ENCODE data around the gene PRKAB1.

PRKAB1 gene

DNA sequence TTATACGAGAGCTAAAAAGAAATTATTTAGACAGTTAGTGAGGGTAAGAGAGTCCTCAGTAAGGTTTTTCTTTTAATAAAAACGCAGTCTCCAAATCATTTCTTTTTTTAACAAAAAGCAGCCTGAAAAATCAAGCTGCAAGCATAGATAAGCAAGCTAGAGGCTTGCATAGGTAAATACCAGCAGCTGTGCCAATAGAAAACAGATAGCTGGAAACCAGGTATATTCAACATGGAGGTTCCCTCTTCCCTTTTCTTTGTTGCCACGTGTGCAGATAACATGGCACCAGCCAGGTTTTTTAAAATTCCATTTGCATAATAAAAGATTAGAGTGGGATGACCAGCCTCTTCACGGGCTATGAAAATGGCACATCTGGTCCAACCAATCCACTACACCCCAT, 6.1 kb upstream of the PRKAB1 start:
- DNase-seq (ENCODE audit: low read depth) = no peak

DNA sequence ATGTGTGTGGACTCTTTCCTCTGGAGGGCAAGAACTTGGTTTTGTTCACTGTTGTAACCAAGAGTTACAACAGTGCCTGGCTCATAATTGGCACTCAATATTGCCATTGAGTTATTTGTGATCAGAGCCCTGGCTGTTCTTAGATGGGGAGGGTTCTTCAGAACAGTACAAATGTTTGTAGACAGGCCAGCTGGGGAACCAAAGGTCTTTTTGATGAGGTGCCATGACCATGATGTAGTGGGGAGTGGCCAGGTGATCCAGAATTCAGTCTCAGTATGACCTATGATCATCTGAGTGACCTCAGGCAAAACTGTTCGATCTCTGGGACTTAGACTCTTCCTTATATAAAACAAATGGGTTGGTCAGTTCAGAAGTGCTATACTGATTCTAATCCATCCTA, 3.3 kb upstream of the PRKAB1 start:
- DNase-seq (ENCODE audit: low read depth) = no peak

DNA sequence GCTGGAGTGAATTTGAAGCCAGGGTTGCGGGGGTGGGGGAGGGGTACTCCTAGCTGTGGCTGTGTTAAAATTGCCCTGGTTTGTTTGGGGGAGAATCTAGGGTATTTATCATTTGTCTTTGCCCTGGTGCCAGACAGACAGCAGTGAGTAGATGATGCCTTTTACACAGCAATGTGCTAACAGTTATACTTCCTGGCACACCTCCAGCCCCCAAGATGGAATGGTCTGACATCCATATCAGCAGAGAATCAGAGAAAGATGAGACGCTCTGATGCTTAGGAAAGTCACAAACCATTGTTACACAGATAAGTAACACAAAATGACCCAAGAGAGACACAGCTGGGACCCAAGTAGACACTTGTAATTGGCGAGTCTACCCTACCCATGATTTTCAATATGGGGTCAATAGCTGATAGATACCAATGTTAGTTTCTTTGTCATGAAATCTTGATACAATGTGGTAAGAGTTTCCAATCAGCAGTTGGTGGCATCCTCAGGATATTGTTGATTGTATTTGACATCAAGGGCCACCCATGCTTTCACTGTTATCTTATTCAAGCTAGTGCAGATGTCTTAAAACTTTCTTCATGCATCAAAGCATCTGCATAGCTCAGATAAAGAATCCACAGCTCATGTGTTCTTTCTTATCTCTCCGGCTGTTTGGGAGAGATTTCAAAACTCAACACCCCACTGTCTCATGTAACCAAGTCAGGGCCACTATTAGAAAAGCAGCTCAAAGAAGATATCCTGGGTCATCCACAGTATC, 2.6 kb upstream of the PRKAB1 start:
- DNase-seq (ENCODE audit: low read depth) = no peak

DNA sequence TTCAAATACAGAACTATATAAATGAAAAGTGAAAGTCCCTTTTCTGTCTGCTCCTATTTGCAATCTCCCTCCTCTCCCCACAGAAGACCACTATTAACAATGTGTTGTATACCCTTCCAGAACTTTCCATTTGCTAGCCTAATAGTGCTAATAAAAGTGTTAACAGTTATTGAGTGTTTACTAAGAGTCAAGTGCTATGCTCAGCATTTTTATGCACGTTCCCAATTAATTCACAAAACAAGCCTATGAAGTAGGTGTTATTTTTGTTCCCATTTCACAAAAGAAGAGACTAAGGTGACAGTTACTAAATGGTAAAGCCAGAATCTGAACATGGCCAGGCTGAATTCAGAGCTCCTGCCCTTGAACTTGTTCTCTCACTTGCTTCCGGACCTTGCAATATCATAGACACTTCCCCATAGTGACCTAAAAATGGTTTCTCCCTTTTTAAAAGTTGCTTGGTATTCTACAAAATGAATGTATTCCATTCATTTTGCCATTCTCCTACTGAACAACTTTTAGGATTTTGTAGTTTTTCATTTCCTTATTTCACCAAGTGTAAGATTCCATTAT, 1.6 kb upstream of the PRKAB1 start:
- no peak for DNase-seq (ENCODE audit: low read depth)

DNA sequence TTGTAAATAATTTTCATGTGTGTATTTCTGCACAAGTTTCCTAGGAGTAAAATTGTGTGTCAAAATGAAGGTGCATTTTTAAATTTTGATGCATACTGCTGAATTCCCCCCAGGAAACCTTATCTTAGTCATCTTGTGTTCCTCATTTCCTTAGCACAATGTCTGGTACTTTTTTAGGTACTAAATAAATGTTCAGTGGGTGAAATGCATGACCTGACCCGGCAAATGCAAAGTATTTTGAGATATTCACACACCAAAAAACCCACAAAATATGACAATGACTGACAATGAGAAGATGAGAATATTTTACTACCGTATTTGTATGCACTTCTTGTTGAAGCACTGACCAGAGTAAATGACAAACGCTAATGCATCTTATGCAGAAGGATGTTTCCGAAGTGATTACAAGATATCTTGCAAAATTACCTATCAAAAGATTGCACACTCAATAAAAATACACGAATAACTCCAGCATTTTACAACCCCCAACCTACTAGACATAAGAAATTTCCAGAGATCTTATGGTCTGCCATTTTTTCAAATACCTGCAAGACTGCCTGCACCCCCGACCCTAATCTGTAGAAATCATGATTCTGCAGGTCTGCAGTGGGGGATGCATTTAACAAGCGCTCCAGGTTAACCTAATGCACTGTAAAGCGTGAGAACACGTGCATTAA, 895 bp upstream of the PRKAB1 start:
- no peak for DNase-seq (ENCODE audit: low read depth)

DNA sequence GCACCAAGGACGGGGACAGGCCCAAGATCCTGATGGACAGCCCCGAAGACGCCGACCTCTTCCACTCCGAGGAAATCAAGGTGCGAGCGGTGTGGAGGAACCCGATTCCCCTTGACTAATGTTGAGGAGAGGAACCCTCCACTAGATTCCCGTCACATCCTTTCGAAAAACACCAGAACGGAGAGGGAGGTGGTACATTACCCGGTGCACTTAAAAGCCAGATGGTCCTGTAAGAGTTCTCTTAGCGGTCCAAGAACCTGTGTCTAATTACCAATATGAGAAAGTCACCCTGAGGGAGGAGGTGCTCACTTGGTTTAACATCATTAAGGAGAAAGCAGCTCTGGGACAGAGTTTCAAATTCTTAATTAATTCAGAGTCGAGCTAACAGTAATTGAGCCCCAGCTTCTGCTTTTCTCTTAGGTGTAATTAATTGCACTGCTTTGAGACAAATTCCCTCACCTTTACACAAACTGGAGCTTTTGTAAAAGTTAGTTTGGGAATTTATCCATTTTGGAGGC, 450 bp downstream of the PRKAB1 start:
- no peak for DNase-seq (ENCODE audit: low read depth)

DNA sequence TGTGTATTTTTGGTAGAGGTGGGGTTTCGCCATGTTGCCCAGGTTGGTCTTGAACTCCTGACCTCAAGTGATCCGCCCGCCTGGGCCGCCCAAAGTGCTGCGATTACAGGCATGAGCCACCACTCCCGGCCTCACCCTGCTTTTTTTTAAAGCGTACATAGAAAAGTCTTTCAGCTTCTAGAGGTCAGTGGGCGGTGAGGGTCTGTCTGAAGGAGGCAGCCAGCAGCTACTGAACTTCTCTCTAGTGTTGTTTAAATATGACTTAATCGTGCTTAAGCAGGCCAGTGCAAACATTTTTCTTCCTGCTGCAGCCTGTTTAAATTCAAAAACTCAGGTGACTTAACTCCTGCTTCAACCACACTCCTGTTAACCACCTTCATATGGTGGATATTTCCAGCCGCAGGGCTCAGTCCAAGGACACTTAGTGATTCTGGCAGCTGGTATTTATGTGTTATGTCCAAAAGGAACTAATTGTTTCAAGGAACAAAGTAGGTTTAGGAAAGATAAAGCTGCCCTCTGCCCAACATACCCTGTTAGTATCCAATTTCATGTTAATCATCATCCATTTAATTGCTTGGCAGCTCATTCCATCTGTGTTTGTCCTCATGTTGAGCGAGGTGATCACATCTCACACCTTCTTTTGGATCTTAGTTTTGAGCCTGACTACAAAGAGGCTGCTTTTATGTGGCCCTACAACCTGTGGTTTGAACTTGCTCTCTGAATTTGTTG, 2.0 kb downstream of the PRKAB1 start:
- no peak for DNase-seq (ENCODE audit: low read depth)

DNA sequence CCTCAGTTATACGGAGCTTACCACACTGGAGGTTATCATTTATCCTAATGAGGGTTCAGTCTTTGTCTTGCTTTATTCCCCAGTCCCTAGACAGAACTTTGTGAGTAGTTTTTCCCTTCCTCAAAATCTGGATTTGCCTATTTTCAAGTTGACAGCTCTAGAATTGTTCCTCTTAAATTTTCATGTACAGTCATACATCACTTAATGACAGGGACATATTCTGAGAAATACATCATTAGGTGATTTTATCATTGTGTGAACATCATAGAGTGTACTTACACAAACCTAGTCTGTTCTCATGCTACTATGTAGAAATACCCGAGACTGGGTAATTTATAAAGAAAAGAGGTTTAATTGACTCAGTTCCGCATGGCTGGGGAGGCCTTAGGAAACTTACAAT, 3.1 kb downstream of the PRKAB1 start:
- no peak for DNase-seq (ENCODE audit: low read depth)

DNA sequence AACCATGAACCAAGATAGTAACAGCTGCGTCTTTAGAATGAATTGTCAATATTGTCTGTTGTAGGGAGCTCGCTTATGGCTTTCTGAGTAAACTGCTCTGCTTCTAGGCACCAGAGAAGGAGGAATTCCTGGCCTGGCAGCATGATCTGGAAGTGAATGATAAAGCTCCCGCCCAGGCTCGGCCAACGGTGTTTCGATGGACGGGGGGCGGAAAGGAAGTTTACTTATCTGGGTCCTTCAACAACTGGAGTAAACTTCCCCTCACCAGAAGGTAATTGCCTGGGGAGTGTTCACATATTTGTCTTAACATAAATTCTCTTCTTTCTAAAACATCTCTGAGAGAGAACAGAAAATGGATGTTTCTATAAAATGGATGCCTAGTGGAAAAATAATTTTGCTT, 4.3 kb downstream of the PRKAB1 start:
- no peak for DNase-seq (ENCODE audit: low read depth)

DNA sequence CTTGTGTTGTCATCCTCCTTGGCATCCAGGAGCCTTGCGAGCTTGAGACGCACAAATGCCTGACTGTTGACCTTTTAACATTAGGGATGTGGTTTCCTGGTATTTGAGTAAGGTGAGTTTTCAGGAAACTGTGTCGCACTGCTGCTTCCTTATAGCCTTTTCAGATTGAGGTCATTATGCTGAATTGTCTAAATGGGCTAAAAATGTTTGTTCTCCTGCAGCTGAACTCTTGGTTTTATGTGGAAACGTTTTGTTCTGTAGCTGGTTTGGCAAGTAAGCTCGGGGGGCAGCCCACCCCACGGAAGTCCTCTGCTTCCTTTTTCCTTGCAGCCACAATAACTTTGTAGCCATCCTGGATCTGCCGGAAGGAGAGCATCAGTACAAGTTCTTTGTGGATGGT, 5.7 kb downstream of the PRKAB1 start:
- DNase-seq (ENCODE audit: low read depth) = no peak

DNA sequence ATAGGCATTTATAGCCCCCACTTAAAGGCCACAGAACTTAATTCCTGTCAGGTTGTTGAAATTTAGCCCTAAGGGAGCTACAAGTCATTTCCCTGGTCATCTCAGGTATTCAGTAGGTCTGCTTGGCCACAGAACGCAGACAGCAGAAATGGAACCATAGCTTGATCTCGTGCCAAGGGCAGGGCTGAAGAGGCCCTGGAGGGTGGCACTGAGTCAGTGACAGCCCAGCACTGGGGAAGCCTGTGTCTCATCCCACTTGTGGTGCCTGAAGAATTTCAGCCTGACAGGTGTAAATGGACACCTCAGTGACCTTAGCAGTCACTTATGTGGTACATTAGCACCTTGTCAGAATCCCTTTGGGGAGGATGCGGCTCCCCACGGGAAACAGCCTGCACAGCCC, 6.6 kb downstream of the PRKAB1 start:
- no peak for DNase-seq (ENCODE audit: low read depth)

DNA sequence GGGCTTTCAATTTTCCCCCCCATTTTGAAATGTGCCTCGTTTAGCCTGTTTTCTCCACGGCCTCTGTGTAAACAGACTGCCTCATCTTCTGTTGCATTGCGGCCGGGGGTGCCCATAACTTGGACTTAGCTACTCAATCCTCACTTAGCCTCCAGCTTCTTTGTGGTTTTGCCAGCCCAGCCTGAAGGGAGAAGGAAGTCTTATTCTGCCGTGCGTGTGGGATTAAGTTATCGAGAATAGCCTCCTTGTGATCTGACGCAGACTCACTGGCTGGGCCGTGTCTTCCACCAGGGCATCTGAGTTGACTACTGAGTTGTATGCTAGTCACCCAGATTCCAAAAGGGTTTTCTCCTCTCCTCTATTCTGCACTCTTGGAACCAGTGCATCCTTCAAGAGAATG, 8.1 kb downstream of the PRKAB1 start:
- DNase-seq (ENCODE audit: low read depth) = no peak

DNA sequence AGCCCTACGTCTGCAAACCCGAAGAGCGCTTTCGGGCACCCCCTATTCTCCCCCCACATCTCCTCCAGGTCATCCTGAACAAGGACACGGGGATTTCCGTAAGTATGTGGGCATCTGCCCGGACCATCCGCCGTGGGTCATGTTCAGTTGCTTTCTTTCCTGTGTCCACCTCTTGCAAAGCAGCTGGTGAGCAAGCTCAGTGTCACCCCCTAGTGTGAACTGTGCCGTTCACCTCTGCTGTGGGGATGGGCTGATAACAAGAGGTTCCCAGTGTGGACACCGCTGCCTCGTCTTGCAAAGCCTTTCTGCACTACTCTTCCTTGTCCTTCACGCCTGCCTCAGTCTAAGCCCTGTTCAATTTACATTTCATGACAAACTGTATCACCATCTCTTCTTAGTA, 8.6 kb downstream of the PRKAB1 start:
- no peak for DNase-seq (ENCODE audit: low read depth)

DNA sequence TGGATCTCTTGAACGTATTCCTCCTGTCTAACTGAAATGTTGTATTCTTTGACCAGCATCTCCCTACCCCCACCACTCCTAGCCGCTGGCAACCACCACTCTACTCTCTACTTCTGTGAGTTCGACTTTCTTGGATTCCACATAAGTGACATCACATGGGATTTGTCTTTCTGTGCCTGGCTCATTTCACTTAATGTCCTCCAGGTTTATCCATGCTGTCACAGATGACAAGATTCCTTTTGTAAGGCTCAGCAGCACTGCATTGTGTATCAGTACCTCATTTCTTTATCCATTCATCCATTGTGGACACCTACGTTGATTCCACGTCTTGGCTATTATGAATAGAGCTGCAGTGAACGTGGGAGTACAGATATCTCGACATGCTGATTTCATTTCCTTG, 10.5 kb downstream of the PRKAB1 start:
- no peak for DNase-seq (ENCODE audit: low read depth)

DNA sequence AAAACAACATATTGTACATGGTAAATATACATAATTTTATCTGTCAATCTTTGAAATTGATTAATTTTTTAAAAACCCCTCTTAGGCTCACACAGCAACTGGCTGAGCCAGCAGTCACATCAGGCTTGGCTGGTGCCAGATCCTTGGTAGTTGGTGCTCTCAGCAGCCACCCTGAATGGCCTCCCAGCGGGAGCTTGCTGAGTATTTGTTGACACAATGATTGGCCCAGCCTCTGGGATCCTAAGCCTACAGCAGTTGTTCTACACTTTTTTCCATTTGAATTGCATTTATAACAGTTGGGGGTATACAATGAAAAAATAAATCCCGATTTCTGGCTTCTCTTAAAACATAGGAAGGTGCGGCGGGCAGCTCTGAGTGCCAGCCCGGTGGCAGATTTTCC, 11.1 kb downstream of the PRKAB1 start:
- DNase-seq (ENCODE audit: low read depth) = no peak

DNA sequence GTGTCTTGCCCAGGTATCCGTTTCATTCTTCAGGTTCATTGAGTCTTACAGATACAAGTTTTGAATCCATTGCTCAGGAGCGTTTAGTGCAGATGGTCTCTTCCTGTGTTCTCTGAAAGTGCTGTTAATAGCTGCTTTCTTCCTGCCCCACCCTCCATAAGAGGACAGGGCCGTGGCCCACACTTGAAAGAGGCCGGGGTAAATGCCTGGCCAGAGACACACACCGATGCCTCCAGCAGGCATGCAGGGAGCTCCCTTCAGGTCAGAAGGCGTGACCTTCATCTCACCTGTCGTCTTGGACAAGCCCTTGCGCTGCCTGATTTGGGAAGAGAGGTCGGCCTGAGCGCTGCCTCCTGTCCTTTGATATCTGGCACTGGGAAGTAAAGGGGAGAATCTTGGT, 11.6 kb downstream of the PRKAB1 start:
- no peak for DNase-seq (ENCODE audit: low read depth)

DNA sequence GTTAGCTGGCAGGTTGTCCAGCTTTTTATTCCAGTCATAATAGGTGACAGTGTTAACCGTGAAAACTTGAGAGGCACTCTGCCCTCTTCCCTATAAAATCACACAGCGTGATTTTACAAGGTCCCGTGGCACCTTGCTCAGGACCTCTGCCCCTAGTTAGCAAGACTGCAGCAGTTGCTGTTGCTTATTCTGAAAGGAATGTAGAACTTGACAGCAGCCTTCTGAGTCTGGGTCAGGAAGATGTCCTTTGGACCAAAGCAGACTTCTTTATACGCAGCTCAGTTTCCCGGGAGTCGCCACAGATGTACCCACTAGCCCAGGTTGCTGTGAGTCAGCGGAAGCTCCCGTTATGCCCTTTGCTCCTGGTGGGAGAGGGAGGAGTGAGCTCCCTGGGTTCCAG, 13.2 kb downstream of the PRKAB1 start:
- no peak for DNase-seq (ENCODE audit: low read depth)

DNA sequence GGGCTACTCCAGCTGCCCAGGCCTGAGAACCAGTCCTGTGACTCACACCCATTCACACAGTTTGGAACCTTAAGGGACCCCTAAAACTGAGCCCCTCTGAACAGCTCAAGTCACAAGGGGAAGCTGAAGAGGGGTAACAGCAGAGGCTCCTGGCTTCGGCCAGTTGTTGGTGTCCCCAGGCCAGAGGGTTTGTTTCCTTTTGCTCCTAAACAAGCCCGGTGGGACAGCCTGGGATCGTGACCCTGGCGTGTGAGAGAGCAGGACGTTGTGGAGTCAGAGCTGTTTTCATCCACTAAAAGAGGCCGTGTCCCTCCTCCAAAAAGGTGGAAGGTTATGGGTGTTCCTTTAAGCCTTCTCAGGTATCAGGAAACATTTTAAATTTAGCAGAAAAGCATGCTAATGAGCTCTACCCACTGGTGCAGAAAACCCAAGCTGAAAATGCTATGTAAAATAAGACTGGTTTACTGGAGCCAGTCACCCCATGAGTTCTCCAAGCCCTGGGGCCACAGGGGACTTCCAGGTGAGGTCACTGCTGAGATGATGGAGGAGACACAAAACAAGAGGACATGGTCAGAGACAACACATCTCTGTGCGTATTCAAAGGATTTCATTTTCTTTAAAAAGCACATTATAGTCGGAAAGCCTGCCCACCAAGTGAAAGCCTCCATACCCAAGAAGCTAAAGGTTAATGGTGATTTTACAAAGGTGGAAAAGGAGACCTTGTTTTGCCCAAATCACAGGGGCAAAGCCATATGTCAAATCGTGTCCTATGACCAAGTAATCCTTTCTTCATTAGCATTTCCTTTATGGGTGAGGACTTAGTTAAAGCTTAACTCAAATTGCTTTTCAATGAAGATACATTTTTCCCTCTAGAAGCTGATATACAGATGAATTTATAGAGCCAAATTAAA, 14.1 kb downstream of the PRKAB1 start:
- DNase-seq (ENCODE audit: low read depth) = no peak

DNA sequence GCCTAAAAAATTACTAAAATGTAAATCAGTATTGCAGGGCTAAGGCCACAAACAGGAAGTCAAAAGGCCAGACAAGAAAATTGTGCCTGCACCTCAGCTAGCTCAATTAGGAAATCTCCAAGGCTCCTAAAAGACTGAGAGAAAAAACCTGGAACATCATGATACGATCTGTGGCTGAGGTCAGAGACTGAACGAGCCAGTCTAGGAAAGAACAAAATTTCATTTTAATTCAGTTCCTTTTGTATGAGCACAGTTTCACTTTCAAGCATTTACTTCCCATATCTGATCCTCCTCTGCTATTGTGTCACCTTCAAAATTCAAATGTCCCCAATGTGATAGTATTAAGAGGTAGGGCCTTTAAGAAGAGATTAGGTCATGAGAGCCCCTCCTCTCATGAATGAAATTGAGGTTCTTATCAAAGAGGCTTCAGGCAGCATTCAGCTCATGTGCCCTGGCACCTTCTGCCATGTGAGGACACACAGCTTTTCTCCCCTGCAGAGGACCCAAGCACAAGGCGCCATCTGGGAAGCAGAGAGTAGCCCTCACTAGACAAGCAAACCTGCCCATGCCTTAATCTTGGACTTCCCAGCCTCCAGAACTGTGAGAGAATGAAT, 14.8 kb downstream of the PRKAB1 start:
- no peak for DNase-seq (ENCODE audit: low read depth)

DNA sequence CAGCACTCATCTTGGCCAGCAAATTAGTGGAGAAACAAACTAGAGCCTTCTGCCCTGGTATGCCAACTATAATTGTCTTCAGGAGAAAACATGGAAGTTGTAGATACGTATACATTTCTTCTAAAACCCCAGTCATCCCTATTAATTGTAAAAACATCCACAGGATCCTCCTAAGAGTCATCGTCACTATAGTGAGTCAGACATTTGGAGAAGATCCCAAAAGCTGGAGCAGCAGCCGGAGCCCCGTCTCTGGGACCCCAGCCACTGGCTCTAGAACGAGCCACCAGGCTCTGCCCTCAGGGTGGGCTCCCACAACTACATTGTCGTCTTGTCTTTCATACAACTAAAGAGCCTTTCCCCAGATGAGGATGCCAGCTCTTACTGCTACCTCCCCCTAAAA, 15.5 kb downstream of the PRKAB1 start:
- no peak for DNase-seq (ENCODE audit: low read depth)

DNA sequence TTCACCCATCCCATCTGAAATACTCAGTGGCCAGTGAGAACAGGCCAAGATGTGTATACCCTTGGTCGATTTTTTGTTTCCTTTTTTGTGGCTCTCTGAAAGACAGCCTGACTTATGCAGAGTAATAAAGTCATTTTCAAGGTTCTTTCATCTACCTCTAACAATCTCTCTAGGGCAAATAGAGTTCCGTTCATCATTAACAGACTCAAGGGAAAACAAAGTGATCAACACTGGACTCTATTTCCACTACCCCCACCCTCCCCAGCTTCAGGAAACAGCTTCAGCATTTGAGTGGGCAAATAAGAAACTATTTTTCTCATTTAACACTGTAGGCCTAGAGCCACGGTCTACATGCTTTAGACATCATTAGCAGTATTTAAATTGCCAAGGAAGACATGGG, 15.9 kb downstream of the PRKAB1 start:
- no peak for DNase-seq (ENCODE audit: low read depth)

Data from T follicular helper cell (primary cell).